ENCODE results near the gene MDM4. TPM values are rescaled to one million over a fixed set of nuclear protein-coding genes. Genes with fewer than 3 reads are reported as not detected.

The MDM4 gene
- total RNA-seq, 1 donor from 2014 or later, result 101 TPM

GRCh38 chr1:204502241-204502640, 14.0 kb upstream of the MDM4 start:
- TF ChIP-seq CTCF (conservative IDR thresholded peaks at IDR 0.05), result no peak
- no peak for DNase-seq (ENCODE audit: extremely low spot score, unreplicated experiment)
- Mint-ChIP-seq H3K9me3 (no peaks in the 10 kb centered on the region), H3K27me3 (peaks cover 16% of the 10 kb centered on the region), H3K4me1 (ENCODE audit: unreplicated experiment) (peaks cover 28% of the 10 kb centered on the region), H3K36me3 (peaks cover 12% of the 10 kb centered on the region), H3K4me3 (no peak overlapping the region), H3K27ac (no peak overlapping the region)

GRCh38 chr1:204503122-204503912, 12.9 kb upstream of the MDM4 start:
- peak; percentile 92 for TF ChIP-seq CTCF (conservative IDR thresholded peaks at IDR 0.05)
- H3K9me3 Mint-ChIP-seq, result no peaks in the 10 kb centered on the region
- peak overlapping the region; percentile 70 for H3K4me3 Mint-ChIP-seq
- peaks cover 12% of the 10 kb centered on the region for H3K36me3 Mint-ChIP-seq
- no peak for DNase-seq (ENCODE audit: extremely low spot score, unreplicated experiment)
- H3K27me3 Mint-ChIP-seq, result peaks cover 13% of the 10 kb centered on the region
- H3K4me1 Mint-ChIP-seq (ENCODE audit: unreplicated experiment), result peaks cover 34% of the 10 kb centered on the region
- H3K27ac Mint-ChIP-seq, result peak overlapping the region; percentile 74

- no peaks in the 10 kb centered on the region for H3K9me3 Mint-ChIP-seq
Observed at GRCh38 chr1:204503913-204504519, 12.2 kb upstream of the MDM4 start.

GRCh38 chr1:204505674-204506200, 10.5 kb upstream of the MDM4 start:
- no peak for TF ChIP-seq CTCF (conservative IDR thresholded peaks at IDR 0.05)
- Mint-ChIP-seq H3K4me3 (peak overlapping the region; percentile 96), H3K27ac (peak overlapping the region; percentile 99), H3K27me3 (peaks cover 13% of the 10 kb centered on the region), H3K9me3 (no peaks in the 10 kb centered on the region), H3K36me3 (peaks cover 12% of the 10 kb centered on the region), H3K4me1 (ENCODE audit: unreplicated experiment) (peaks cover 34% of the 10 kb centered on the region)
- no peak for DNase-seq (ENCODE audit: extremely low spot score, unreplicated experiment)

More at GRCh38 chr1:204503913-204504519, 12.2 kb upstream of the MDM4 start:
- H3K4me1 Mint-ChIP-seq (ENCODE audit: unreplicated experiment), result peaks cover 34% of the 10 kb centered on the region
- H3K36me3 Mint-ChIP-seq, result peaks cover 12% of the 10 kb centered on the region
- no peak for DNase-seq (ENCODE audit: extremely low spot score, unreplicated experiment)
- no peak overlapping the region for H3K4me3 Mint-ChIP-seq
- H3K27me3 Mint-ChIP-seq, result peaks cover 13% of the 10 kb centered on the region
- TF ChIP-seq CTCF (conservative IDR thresholded peaks at IDR 0.05), result peak; percentile 17
- H3K27ac Mint-ChIP-seq, result no peak overlapping the region

GRCh38 chr1:204506201-204506968, 9.8 kb upstream of the MDM4 start:
- peak; percentile 79 for DNase-seq (ENCODE audit: extremely low spot score, unreplicated experiment)

More at GRCh38 chr1:204506201-204506968, 9.8 kb upstream of the MDM4 start:
- Mint-ChIP-seq H3K9me3 (no peaks in the 10 kb centered on the region), H3K4me1 (ENCODE audit: unreplicated experiment) (peaks cover 34% of the 10 kb centered on the region), H3K27ac (peak overlapping the region; percentile 99), H3K4me3 (peak overlapping the region; percentile 96), H3K27me3 (peaks cover 13% of the 10 kb centered on the region), H3K36me3 (peaks cover 12% of the 10 kb centered on the region)
- TF ChIP-seq CTCF (conservative IDR thresholded peaks at IDR 0.05), result peak; percentile 5

Measured in type B pancreatic cell (in vitro differentiated cells).